H1 (cell line): ENCODE measurements around the gene CCDC171. TPM values are rescaled to one million over a fixed set of nuclear protein-coding genes. Genes with fewer than 3 reads are reported as not detected.

Experiments
- polyA plus RNA-seq, 7 experiments: library from polyadenylated mRNA; depleted of rRNA in 3 of 7; stranded (reverse) in 5 of 7; unstranded in 2 of 7; fragments of >200 nt in 5 of 7; fragments of 200-250 nt in 2 of 7; gene quantifications; 1 replicate in 5 of 7; 2 replicates in 1 of 7; 4 replicates in 1 of 7; pipeline versions ENCODE4 v1.2.1 to v1.2.3, GENCODE V29; 2011 to 2013; ENCODE audit warnings: missing spikeins in 2 of 7, mixed read lengths in 2 of 7
- total RNA-seq: library from RNA; stranded (reverse); fragmentation: NEBNext Ultra II Directional; extraction: Animal tissue kit (Norgen Biotek cat#: 25700); gene quantifications from 2 replicates; pipeline ENCODE4 v1.2.1, GENCODE V29; 2021
- TF ChIP-seq, protein P1 (sequence below): fragments of 300-600 bp; sonication (generic); IDR thresholded peaks from 2 replicates; pipeline ENCODE4 v1.7.1; 2012; ENCODE audit warnings: low read length, moderate library complexity, mild to moderate bottlenecking, inconsistent platforms; ENCODE audit not compliant: insufficient replicate concordance
- TF ChIP-seq, protein P2 (sequence below): IDR thresholded peaks from 2 replicates; pipeline ENCODE4 v1.6.1; 2012; ENCODE audit warnings: inconsistent platforms

Gene CCDC171
- total and polyA plus RNA-seq, 2 of the 8 experiments (the other 6 are each of a cell fraction or from before 2014, with no cell fraction given), result 0.83 to 2.3 TPM

DNA sequence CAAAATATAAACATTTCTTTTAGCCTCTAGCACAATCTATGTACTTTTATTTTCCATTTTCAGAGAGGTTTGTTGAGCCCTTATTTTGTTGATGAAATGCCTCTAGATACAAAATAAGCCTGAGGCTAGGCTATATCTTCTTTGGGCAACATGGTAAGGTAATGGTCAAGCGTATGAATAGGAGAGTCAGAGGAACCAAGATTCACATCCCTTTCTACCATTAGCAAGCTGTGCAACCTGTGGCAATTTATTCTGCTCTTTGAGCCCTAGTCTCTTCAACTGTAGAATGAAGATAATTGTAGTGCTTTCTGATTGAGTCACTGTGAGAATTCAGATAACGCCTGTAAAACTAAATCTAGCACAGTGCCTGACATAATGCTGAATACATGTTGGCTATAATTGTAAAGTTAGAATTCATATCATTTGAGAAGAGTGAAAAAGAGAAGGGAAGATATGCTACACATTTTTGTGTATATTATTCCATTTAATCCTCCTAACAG, 412.5 kb downstream of the CCDC171 start (continued):
- TF ChIP-seq, protein P1, sequence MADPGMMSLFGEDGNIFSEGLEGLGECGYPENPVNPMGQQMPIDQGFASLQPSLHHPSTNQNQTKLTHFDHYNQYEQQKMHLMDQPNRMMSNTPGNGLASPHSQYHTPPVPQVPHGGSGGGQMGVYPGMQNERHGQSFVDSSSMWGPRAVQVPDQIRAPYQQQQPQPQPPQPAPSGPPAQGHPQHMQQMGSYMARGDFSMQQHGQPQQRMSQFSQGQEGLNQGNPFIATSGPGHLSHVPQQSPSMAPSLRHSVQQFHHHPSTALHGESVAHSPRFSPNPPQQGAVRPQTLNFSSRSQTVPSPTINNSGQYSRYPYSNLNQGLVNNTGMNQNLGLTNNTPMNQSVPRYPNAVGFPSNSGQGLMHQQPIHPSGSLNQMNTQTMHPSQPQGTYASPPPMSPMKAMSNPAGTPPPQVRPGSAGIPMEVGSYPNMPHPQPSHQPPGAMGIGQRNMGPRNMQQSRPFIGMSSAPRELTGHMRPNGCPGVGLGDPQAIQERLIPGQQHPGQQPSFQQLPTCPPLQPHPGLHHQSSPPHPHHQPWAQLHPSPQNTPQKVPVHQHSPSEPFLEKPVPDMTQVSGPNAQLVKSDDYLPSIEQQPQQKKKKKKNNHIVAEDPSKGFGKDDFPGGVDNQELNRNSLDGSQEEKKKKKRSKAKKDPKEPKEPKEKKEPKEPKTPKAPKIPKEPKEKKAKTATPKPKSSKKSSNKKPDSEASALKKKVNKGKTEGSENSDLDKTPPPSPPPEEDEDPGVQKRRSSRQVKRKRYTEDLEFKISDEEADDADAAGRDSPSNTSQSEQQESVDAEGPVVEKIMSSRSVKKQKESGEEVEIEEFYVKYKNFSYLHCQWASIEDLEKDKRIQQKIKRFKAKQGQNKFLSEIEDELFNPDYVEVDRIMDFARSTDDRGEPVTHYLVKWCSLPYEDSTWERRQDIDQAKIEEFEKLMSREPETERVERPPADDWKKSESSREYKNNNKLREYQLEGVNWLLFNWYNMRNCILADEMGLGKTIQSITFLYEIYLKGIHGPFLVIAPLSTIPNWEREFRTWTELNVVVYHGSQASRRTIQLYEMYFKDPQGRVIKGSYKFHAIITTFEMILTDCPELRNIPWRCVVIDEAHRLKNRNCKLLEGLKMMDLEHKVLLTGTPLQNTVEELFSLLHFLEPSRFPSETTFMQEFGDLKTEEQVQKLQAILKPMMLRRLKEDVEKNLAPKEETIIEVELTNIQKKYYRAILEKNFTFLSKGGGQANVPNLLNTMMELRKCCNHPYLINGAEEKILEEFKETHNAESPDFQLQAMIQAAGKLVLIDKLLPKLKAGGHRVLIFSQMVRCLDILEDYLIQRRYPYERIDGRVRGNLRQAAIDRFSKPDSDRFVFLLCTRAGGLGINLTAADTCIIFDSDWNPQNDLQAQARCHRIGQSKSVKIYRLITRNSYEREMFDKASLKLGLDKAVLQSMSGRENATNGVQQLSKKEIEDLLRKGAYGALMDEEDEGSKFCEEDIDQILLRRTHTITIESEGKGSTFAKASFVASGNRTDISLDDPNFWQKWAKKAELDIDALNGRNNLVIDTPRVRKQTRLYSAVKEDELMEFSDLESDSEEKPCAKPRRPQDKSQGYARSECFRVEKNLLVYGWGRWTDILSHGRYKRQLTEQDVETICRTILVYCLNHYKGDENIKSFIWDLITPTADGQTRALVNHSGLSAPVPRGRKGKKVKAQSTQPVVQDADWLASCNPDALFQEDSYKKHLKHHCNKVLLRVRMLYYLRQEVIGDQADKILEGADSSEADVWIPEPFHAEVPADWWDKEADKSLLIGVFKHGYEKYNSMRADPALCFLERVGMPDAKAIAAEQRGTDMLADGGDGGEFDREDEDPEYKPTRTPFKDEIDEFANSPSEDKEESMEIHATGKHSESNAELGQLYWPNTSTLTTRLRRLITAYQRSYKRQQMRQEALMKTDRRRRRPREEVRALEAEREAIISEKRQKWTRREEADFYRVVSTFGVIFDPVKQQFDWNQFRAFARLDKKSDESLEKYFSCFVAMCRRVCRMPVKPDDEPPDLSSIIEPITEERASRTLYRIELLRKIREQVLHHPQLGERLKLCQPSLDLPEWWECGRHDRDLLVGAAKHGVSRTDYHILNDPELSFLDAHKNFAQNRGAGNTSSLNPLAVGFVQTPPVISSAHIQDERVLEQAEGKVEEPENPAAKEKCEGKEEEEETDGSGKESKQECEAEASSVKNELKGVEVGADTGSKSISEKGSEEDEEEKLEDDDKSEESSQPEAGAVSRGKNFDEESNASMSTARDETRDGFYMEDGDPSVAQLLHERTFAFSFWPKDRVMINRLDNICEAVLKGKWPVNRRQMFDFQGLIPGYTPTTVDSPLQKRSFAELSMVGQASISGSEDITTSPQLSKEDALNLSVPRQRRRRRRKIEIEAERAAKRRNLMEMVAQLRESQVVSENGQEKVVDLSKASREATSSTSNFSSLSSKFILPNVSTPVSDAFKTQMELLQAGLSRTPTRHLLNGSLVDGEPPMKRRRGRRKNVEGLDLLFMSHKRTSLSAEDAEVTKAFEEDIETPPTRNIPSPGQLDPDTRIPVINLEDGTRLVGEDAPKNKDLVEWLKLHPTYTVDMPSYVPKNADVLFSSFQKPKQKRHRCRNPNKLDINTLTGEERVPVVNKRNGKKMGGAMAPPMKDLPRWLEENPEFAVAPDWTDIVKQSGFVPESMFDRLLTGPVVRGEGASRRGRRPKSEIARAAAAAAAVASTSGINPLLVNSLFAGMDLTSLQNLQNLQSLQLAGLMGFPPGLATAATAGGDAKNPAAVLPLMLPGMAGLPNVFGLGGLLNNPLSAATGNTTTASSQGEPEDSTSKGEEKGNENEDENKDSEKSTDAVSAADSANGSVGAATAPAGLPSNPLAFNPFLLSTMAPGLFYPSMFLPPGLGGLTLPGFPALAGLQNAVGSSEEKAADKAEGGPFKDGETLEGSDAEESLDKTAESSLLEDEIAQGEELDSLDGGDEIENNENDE, result no peak
- TF ChIP-seq, protein P2, sequence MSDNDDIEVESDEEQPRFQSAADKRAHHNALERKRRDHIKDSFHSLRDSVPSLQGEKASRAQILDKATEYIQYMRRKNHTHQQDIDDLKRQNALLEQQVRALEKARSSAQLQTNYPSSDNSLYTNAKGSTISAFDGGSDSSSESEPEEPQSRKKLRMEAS, result no peak
